HG03432 (cell line): ENCODE results near the gene ACOT7.
"Not testable (repeated sequence)": the region's sequence is repeated elsewhere in the genome, so short reads cannot be mapped to it uniquely, and the experiment has no call there.

Source experiments
- ATAC-seq: cut with Tn5 transposase; IDR thresholded peaks from one replicate; pipeline ENCODE4 v1.9.1; 2021; ENCODE audit warnings: mild to moderate bottlenecking, moderate library complexity; ENCODE audit not compliant: unreplicated experiment

Gene ACOT7

GRCh38 chr1:6317098-6317760 is 76.3 kb downstream of the ACOT7 start:
- ATAC-seq, result no peak

- no peak for ATAC-seq
Measured at GRCh38 chr1:6316240-6317097, 77.1 kb downstream of the ACOT7 start.

- no peak for ATAC-seq
Measured at GRCh38 chr1:6314503-6314902, 79.1 kb downstream of the ACOT7 start.

- no peak for ATAC-seq
Measured at GRCh38 chr1:6313393-6314200, 80.0 kb downstream of the ACOT7 start.

GRCh38 chr1:6310116-6310848 is 83.3 kb downstream of the ACOT7 start:
- no peak for ATAC-seq

- no peak for ATAC-seq
Measured at GRCh38 chr1:6309564-6309963, 84.0 kb downstream of the ACOT7 start.

- ATAC-seq, result no peak
Measured at GRCh38 chr1:6308449-6308848, 85.1 kb downstream of the ACOT7 start.

- not testable (repeated sequence) for ATAC-seq
Measured at GRCh38 chr1:6307682-6308081, 85.9 kb downstream of the ACOT7 start.

GRCh38 chr1:6307099-6307498 is 86.5 kb downstream of the ACOT7 start:
- no peak for ATAC-seq

- ATAC-seq, result no peak
Measured at GRCh38 chr1:6303397-6304012, 90.1 kb downstream of the ACOT7 start.

- no peak for ATAC-seq
Measured at GRCh38 chr1:6302568-6302967, 91.0 kb downstream of the ACOT7 start.

- no peak for ATAC-seq
Measured at GRCh38 chr1:6301526-6301925, 92.0 kb downstream of the ACOT7 start.

GRCh38 chr1:6300342-6301048 is 93.1 kb downstream of the ACOT7 start:
- ATAC-seq, result no peak

- no peak for ATAC-seq
Measured at GRCh38 chr1:6299557-6300165, 93.9 kb downstream of the ACOT7 start.

- ATAC-seq, result no peak
Measured at GRCh38 chr1:6298940-6299465, 94.6 kb downstream of the ACOT7 start.

- ATAC-seq, result no peak
Measured at GRCh38 chr1:6298530-6298929, 95.0 kb downstream of the ACOT7 start.

- no peak for ATAC-seq
Measured at GRCh38 chr1:6295910-6296309, 97.7 kb downstream of the ACOT7 start.

GRCh38 chr1:6294890-6295556 is 98.5 kb downstream of the ACOT7 start:
- ATAC-seq, result no peak
